Activated naive CD8-positive, alpha-beta T cell treated with anti-CD3 and anti-CD28 coated beads for 36 hours (primary cell): ENCODE data around the gene OVCH2. TPM values are rescaled to one million over a fixed set of nuclear protein-coding genes. Genes with fewer than 3 reads are reported as not detected.

ENCODE experiments used
- total RNA-seq, 2 experiments: library from RNA; stranded (reverse); gene quantifications; one replicate each; pipeline ENCODE4 v1.2.3, GENCODE V29; 2021

Gene OVCH2
- total RNA-seq, 2 experiments from 2014 or later: not detected

Other genes starting within 250 kb of the OVCH2 start
- not detected for gene OLFML1, start 221.0 kb downstream of the OVCH2 start, total RNA-seq
- 10 to 100 TPM; 18.6 to 18.7 TPM for gene PPFIBP2, start 192.5 kb downstream of the OVCH2 start, total RNA-seq
- 10 to 100 TPM; 16.4 to 18.8 TPM for gene CYB5R2, start 33.0 kb downstream of the OVCH2 start, total RNA-seq
- not detected for gene OR5P2, start 90.5 kb upstream of the OVCH2 start, total RNA-seq
- gene OR5P3, start 124.4 kb upstream of the OVCH2 start, total RNA-seq: not detected
- not detected for gene OR10A6, start 224.8 kb upstream of the OVCH2 start, total RNA-seq
- not detected for gene OR10A3, start 235.2 kb upstream of the OVCH2 start, total RNA-seq